ENCODE results near the gene PPP1R1B. TPM values are rescaled to one million over a fixed set of nuclear protein-coding genes. Genes with fewer than 3 reads are reported as not detected.
"Not testable (repeated sequence)": the region's sequence is repeated elsewhere in the genome, so short reads cannot be mapped to it uniquely, and the experiment has no call there.

Gene PPP1R1B
- not detected for total RNA-seq

DNA sequence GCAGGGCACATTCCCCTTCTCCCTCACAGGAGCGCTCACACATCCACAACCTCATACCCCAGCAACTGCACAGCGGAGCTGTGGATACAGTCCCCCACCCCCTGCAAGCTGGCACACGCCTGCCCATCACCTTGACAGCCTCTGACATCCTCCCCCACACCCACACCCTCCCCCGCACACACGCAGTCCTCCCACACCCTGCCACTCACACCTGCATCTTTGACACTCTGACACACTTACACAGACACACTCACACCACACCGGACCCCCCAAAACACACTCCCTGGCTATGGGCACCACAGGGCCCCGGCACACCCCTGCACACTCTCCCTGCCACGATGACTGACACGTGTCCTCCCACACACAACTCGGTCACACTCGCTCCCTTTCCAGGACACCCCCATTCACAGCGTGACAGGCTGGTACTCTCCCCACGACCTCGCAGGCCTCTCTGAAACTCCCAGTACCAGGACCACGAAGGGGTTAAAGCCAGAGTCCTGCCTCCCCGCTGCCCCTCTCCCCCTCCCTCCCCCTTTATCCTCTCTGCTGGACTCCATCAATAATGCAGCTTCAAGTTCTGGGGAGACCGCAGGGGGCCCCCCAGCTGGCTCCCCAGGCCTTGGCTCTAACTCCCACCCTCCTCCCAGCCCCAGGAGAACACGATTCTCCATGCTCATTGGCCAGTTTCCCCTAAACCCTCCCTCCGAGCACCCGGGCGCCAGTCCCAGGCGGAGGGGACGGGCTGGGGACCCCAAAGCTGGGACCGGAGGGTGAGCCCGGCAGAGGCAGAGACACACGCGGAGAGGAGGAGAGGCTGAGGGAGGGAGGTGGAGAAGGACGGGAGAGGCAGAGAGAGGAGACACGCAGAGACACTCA lies at the start of gene PPP1R1B:
PPP1R1B (plus strand) TSS at position 782 of the 876 bp plus-strand sequence. CDS start 441 bp downstream, outside the sequence.
- ChIA-PET POLR2A (no interaction called here), CTCF (interaction anchor here (0.9 to 1.4 kb wide), 2 partner anchors 27 to 127 kb away, joined by 3 to 7 read pairs; no protein-coding TSS in a partner anchor)

DNA sequence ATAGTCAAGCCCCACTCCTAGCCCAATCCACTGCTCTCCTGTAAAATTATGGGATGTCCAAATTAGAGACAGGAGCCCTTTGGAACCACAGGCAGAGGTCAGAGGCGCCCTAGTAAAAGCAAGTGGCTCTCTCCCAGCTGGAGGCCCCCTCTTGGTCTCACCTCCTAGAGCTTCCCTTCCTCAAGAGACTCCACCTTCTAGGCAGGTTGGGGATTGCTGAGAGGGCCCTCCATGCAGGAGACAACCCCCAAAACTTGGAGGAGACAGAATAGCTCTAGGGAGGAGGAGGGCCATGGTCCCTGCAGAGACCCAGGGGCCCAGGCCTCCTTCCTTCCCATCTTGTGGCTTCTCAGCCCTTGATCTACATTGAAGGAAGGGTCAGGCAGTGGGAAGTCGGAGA lies 48.5 kb upstream of the PPP1R1B start:
- POLR2A ChIA-PET: no interaction called here

DNA sequence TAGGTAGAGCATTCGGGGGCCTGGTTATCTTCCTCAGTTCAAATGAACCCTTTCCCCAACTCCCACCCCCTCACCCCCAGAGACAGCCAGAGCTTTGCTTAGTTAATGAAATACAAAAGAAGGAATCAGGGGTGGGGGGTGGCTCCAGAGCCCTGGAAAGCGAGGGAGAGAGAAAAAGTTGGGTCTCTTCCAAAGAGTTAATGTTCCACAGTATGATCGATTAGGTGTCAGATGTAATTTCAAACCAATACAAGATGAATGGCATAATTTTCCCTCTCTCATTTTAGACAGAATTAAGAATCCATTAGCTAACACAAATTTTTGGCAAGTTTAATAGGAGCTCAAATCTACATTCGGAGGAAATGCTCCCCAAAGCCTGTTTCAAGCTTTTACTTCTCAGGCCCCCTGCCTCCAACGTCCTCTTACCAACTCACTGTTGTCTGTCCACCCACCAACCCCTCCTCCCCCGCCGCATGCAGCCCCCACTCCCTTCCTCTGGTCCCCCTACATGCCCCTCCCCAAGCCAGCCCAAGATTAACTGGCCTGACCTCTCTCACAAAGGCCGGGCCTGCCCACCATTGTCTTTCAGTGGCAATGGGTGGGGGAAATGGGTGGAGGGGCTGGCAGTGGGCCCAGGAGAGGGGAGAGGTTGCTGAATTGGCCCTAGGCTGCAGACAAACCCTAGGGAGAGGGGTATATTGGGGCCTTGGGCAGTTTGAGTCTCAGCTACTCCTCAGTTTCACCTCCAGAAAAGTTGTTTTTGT lies 47.3 kb upstream of the PPP1R1B start:
- ChIA-PET POLR2A (no interaction called here), CTCF (no interaction called here)

More for the DNA sequence above, 48.5 kb upstream of the PPP1R1B start:
- CTCF ChIA-PET: interaction anchor here (0.6 kb wide), 1 partner anchor 109 kb away, joined by 3 read pairs; no protein-coding TSS in a partner anchor

DNA sequence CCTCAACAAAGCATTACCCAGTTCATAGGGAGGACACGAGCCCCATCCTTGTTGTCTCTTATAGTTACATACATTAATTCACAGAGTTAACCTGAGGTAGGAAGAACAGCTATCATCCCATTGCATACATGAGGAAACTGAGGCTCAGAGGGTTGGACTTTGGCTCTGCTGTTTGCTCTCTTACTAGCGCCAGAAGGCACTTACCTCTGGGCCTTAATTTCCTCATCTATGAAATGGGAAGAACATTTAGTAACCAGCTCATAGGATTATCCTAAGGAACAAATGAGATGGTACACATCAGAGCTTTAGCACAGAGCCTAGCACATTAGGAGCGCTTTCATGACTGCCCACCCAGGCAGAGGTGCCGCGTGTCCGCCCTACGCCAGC lies 46.7 kb upstream of the PPP1R1B start:
- ChIA-PET CTCF (interaction anchor here (0.7 kb wide), 1 partner anchor 19 kb away, joined by 5 read pairs; no protein-coding TSS in a partner anchor), POLR2A (interaction anchor here (0.6 kb wide), 1 partner anchor 17 kb away, joined by 4 read pairs; no protein-coding TSS in a partner anchor)

DNA sequence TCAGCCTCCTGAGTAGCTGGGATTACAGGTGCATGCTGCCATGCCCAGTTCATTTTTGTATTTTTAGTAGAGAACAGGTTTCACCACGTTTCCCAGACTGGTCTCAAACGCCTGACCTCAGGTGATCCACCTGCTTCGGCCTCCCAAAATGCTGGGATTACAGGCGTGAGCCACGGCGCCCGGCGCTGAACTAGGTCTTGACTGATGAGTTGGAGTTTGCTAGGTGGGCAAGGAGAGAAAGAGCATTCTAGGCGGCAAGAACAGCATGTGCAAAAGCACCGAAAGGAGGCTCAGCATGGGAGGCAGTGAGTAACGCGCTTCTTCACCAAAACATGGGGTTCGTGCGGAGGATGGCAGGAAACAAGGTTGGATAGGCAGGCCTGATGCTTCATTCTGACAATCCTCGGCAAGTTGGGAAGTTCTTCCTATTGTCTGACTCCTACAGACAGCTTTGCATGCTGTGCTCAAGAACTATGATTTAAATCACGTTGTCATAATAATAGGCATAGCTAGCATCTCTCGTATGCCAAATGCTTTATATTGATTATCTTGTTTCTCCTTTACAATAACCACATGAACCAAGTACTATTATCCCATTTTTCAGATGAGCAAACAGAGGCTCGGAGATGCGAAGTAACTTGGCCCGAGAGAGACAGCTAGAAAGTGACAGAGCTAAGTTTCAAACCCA lies 45.5 kb upstream of the PPP1R1B start:
- POLR2A ChIA-PET: no interaction called here
- CTCF ChIA-PET: no interaction called here

DNA sequence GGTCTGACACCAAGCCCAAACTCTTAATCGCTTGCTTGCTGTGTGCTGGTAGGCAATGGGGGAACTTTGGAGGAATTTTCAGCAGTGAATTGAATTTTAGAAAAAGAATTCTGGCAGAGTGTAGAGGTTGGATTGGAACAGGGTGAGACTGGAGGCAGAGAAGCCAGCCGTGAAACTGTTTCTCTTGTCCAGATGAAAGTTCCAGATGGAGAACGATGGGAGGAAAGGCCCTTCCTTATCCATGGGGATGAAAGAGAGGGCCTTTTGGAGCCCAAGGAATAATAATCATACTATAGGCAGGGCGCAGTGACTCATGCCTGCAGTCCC lies 45.0 kb upstream of the PPP1R1B start:
- POLR2A ChIA-PET: no interaction called here
- CTCF ChIA-PET: no interaction called here

DNA sequence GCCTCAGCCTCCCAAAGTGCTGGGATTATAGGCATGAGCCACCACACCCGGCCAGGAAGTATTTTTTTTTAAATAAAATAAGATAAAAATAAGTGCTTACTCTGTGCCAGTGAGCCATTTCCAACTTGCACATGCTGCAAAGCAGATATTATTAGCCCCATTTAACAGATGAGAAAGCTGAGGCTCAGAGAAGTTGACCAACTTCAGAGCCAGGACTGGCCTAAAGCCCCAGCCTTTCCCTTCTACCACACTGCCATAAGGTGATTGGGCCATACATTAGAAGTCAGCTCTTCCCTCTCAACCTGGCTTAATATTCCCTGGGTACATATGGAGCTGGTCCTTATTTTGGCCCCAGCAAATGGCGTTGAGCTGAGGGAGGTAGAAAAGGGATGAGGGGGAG lies 44.1 kb upstream of the PPP1R1B start:
- CTCF ChIA-PET: interaction anchor here (0.7 to 0.9 kb wide), 3 partner anchors 15 to 606 kb away, joined by 3 to 5 read pairs (median 4); no protein-coding TSS in a partner anchor
- POLR2A ChIA-PET: no interaction called here

DNA sequence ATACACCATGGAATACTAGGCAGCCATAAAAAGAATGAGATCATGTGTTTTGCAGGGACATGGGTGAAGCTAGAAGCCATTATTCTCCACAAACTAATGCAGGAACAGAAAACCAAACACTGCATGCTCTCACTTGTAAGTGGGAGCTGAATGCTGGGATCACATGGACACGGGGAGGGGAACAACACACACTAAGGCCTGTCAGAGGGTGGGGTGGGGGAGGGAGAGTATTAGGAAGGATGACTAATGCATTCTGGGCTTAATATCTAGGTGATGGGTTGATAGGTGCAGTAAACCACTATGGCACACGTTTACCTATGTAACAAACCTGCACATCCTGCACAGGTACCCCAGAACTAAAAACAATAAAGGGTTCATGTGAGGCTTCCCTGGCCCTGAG lies 36.6 kb upstream of the PPP1R1B start:
- POLR2A ChIA-PET: not testable (repeated sequence)
- CTCF ChIA-PET: interaction anchor here (1.4 to 1.8 kb wide), 2 partner anchors 32 to 42 kb away, joined by 3 to 8 read pairs; no protein-coding TSS in a partner anchor

DNA sequence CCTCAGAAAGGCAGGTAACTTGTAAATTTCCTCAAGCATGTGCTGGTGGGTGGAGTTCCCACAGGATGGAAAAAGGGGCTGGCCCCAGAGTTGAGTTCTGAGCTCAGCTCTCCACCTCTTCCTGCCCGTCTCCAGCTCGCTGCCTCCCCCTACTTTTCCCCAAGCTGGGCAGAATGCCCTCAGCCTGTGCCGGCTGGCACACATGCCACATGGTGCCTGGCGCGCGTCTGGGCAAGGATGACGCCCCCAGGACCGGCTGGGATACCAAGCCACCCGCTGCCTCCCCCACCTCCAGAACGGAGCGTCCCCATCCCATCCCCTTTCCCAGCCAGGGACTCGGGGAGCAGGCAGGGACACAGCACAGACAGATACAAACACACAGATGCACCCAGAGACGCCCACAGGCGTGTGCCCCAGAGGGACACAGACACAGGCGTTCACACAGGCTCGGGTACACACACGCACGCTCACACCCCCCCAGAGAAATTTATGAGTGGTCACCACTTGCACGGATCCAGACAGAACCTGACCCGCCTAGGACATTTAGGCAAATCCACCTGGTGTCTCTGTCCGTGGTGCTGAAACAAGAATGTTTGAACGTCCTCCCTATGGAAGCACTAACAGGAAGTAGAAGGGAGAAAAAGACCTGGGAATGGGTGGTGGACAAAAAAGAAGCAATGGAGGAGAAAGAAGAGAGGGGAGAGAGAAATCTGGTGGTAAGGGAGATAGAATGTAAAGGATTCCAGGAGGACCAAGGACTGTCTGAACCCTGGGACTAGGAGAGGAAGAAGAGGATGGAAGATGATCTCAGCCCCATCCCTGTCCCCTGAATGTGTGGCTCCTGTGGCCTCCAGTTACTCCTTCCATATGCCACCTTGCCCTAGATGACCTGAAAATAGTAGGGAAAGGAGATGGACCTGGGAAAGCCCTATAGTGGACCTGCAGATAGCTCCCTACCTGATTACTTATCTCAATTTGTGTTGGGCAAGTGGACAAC lies 34.5 kb upstream of the PPP1R1B start:
- CTCF ChIA-PET: no interaction called here
- POLR2A ChIA-PET: no interaction called here

DNA sequence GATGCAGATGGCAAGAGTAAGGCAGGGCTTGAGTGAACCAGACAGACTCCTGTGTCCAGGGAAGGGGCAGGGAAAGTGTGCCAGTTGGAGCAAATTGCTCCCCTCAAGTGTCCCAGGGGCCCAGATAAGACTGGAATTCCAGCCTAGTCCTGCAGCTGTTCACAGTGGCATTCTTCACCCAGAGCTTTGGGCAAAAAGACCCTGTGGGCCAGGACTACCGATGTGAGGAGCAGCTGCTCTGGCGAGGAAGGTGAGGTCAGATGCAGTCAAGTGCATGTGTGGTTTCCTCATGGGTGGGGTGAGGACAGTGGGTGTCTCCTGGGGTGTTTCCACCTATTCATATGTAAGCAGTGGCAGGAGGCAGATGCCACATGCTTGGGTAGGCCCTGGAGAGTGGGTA lies 33.4 kb upstream of the PPP1R1B start:
- ChIA-PET CTCF (no interaction called here), POLR2A (no interaction called here)

DNA sequence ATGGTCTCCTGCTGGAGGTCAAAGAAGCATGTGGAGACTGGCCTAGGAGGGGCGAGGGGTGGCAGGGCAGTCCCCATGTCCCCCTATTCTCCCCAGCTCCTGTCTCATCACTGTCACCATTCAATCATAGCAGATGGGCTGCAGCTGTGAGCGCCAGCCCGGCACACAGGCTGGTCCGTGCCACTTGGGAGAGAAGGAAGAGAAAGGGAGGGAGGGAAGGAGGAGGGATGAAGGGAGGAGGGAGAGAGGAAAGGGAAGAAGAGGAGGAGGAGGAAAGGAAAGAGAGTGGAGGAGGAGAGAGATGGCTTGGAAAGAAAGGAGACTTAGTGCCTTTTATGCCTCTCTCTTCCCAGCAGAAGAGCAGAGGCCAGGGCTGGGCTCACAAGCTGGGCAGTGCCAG lies 31.5 kb upstream of the PPP1R1B start:
- ChIA-PET POLR2A (no interaction called here), CTCF (interaction anchor here (2.6 kb wide), 1 partner anchor 27 kb away, joined by 6 read pairs; no protein-coding TSS in a partner anchor)

DNA sequence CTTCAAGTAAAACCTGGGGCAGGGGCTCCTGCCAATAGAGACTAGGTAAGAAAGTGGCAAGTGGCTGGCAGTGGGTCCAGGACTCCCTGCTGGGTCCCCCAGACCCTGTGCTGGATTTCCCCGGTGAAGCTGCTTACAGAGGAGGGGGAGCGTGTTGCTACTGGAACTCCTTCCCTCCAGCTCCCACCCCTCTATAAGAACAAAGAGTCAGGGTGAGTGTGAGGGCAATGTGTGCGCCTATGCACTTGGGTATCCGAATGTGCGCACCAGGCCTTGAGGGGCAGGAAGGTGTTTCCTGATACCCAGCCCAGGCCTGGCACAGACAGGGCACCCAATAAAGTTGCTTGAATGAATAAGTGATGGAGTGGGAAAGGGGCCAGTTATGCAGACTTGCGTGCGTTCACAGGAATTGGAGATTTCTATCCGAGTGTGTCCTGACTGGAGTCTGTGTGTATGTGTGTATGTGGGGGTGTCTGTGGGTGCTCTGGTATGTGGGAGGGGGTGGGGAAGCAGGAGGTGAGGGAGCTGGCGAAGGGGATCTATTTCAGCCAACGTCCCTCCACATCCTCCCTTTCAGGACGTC lies 30.7 kb upstream of the PPP1R1B start:
- ChIA-PET CTCF (interaction anchor here (2.6 kb wide), 1 partner anchor 26 kb away, joined by 6 read pairs; no protein-coding TSS in a partner anchor), POLR2A (no interaction called here)

DNA sequence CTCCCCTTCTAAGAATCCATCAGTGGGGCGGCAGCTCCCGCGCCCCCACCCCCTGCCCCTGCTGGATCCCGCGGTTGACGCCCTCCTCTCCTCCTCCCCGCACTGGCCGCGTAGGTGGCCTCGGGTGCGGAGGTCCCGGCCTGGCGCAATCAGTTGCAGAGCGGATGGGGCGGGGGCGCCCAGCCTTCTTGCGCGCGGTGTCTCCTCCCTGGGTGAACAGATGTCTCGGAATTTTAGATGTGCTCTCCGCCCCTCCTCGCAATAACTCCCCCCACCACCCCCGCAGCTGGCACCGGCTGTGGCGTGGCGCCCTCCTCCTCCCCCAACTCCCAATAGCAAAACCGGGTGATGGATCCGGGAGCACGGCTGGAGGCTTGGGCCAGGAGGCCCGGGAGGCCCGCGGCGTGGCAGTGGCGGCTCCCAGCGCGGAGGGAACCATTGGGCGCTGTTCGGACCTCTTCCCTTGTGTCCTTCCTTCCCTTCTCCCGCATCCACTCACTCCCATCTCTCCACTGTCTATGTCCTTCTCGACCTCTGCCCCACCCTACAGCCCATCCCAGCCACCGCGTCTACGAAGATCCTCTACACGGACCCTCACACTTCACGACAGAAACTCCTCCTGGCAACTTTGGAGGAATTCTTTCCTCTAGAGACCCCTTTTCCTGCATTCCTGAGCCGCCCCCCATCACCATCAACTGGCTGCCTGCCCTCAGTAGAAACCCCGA lies 30.0 kb upstream of the PPP1R1B start:
- ChIA-PET POLR2A (interaction anchor here (0.6 kb wide), 1 partner anchor 16 kb away, joined by 4 read pairs; no protein-coding TSS in a partner anchor), CTCF (interaction anchor here (2.6 kb wide), 1 partner anchor 25 kb away, joined by 6 read pairs; no protein-coding TSS in a partner anchor)

DNA sequence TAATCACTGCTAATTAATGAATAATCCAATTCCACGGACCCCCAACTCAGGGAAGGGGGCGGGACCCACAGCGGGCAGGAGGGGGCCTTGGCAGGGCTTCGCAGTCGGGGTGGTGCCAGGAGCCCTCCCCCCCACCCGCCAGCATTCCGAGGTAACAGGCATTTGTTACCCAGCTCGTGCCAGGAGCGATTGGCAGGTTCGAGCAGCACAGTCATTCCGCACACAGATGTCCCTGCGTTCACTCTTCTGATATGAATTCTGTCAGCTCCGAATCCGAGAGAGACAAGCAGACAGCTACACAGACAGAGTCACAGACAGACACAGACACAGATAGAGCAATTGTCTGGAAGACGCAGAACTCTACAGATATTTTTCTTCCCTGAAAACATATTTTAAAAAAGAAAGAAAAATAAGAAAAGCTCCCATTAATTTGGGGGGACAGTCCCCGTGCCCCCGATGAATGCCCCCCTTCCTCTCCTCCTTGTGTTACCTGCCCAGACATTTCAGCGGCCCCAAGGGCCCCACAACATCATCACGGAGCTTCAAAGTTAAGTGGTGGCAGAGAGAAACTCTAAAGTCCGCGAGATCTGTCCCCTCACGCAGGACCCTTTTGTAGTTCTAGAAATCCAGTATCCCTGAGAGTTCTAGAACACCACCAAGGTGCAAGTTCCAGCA lies 29.2 kb upstream of the PPP1R1B start:
- CTCF ChIA-PET: interaction anchor here (0.7 to 1.6 kb wide), 4 partner anchors 15 to 113 kb away, joined by 3 to 8 read pairs (median 4); no protein-coding TSS in a partner anchor
- POLR2A ChIA-PET: no interaction called here

DNA sequence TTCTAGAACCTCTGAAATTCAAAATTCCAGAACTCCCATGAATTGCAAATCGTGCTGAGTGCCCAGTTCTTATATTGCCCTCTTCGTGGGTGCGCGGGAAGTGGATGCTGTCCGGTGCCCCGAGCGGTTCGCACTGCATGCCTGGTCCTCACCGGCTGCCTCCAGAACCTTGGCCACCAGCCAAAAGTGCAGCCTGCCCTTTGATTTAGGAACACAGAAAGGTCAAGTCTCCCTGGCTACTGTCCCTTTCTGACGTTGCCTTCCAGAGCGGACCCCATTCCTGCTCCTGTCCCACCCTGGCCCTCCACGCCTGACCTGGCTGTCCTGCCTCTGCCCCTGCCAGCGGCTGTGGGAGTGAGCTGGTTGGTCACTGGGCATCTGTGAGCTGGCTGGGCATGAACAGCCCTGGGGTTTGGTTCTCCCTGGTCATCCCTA lies 28.7 kb upstream of the PPP1R1B start:
- POLR2A ChIA-PET: no interaction called here
- CTCF ChIA-PET: interaction anchor here (0.7 to 1.6 kb wide), 6 partner anchors 15 to 114 kb away, joined by 3 to 8 read pairs (median 4); partner anchors contain the start of gene PGAP3

DNA sequence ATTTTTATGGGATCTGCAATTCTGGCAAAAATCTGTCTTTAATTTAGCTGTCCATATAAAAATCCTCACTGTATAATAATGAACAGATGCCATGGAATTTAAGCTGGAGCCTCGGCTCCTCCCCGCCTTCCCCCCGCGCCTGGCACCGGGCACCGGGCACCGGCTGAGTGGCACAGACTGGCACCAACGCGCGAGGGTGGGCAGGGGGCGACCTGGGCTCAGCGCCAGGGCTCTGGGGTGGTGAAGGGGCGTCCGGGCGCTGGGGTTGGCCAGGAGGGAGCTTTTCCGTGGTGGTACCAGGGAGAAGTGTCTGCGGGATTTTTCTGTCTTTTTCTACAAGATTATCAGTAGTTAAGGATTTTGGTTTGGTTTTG lies 28.1 kb upstream of the PPP1R1B start:
- POLR2A ChIA-PET: no interaction called here

More for the DNA sequence above, 28.1 kb upstream of the PPP1R1B start:
- CTCF ChIA-PET: interaction anchor here (0.8 to 1.6 kb wide), 5 partner anchors 14 to 89 kb away, joined by 3 to 8 read pairs (median 3); partner anchors contain the start of gene PGAP3

Measured in activated CD8-positive, alpha-beta memory T cell treated with anti-CD3 and anti-CD28 coated beads for 36 hours (primary cell).